ENCODE measurements around the gene PIGO.

The PIGO gene

GRCh38 chr9:35105571-35106342 is 9.4 kb upstream of the PIGO start:
- DNase-seq = no peak

- no peak for DNase-seq
These were observed 8.7 kb upstream of the PIGO start for GRCh38 chr9:35105126-35105525.

GRCh38 chr9:35104586-35104985 is 8.2 kb upstream of the PIGO start:
- DNase-seq = no peak

GRCh38 chr9:35103660-35104191 is 7.3 kb upstream of the PIGO start:
- DNase-seq = no peak

GRCh38 chr9:35102769-35103659 is 6.6 kb upstream of the PIGO start, which contains the start of gene STOML2:
TSS of gene STOML2 (minus strand) at chr9:35103131. CDS start at chr9:35103094, 37 bp downstream.
- DNase-seq = peak; percentile 98

GRCh38 chr9:35102465-35102768 is 6.0 kb upstream of the PIGO start:
- no peak for DNase-seq

GRCh38 chr9:35097573-35097972 is 1.2 kb upstream of the PIGO start:
- DNase-seq = no peak

- no peak for DNase-seq
These were observed 4.9 kb downstream of the PIGO start for GRCh38 chr9:35091536-35091935.

GRCh38 chr9:35089434-35089833 is 7.0 kb downstream of the PIGO start:
- no peak for DNase-seq

- no peak for DNase-seq
These were observed 11.3 kb downstream of the PIGO start for GRCh38 chr9:35085078-35085477.

GRCh38 chr9:35079426-35080341 is 16.7 kb downstream of the PIGO start, which contains the start of gene FANCG:
TSS of gene FANCG (minus strand) at chr9:35079942. CDS start at chr9:35079524, 418 bp downstream.
- DNase-seq = peak; percentile 95

GRCh38 chr9:35079041-35079425 is 17.4 kb downstream of the PIGO start:
- no peak for DNase-seq

- no peak for DNase-seq
These were observed 18.3 kb downstream of the PIGO start for GRCh38 chr9:35078066-35078465.

- no peak for DNase-seq
These were observed 19.5 kb downstream of the PIGO start for GRCh38 chr9:35076848-35077247.

GRCh38 chr9:35075358-35075757 is 21.0 kb downstream of the PIGO start:
- DNase-seq = no peak

- DNase-seq = no peak
These were observed 21.6 kb downstream of the PIGO start for GRCh38 chr9:35074791-35075190.

- no peak for DNase-seq
These were observed 22.2 kb downstream of the PIGO start for GRCh38 chr9:35074141-35074540.

GRCh38 chr9:35073279-35073612 is 23.1 kb downstream of the PIGO start:
- no peak for DNase-seq

GRCh38 chr9:35072461-35073278 is 23.7 kb downstream of the PIGO start, which contains the start of gene VCP:
TSS of gene VCP (minus strand) at chr9:35072625. CDS start at chr9:35072353, 272 bp downstream.
- DNase-seq = peak; percentile 99

GRCh38 chr9:35071814-35072460 is 24.5 kb downstream of the PIGO start:
- peak; percentile 89 for DNase-seq

Data from femur (tissue), 1 donor.